ENCODE results near the gene IPO4.

DNA sequence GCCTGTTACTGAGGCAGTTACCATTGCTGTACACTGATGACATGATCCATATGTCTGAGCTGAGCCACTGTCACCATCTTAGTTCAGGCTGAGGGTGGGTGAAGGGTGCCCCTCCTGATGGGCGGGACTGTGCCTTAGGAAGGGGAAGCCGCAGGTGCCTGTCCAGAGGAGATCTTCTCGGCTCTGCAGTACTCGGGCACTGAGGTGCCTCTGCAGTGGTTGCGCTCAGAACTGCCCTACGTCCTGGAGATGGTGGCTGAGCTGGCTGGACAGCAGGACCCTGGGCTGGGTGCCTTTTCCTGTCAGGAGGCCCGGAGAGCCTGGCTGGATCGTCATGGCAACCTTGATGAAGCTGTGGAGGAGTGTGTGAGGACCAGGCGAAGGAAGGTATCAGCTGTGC, 37.6 kb downstream of the IPO4 start:
- TF ChIP-seq, protein P1, sequence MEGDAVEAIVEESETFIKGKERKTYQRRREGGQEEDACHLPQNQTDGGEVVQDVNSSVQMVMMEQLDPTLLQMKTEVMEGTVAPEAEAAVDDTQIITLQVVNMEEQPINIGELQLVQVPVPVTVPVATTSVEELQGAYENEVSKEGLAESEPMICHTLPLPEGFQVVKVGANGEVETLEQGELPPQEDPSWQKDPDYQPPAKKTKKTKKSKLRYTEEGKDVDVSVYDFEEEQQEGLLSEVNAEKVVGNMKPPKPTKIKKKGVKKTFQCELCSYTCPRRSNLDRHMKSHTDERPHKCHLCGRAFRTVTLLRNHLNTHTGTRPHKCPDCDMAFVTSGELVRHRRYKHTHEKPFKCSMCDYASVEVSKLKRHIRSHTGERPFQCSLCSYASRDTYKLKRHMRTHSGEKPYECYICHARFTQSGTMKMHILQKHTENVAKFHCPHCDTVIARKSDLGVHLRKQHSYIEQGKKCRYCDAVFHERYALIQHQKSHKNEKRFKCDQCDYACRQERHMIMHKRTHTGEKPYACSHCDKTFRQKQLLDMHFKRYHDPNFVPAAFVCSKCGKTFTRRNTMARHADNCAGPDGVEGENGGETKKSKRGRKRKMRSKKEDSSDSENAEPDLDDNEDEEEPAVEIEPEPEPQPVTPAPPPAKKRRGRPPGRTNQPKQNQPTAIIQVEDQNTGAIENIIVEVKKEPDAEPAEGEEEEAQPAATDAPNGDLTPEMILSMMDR (IDR thresholded peaks at IDR 0.05; ENCODE audit: low read depth, low read length, poor library complexity, severe bottlenecking) = no peak
- TF ChIP-seq EZH2phosphoT487 (IDR thresholded peaks at IDR 0.05; ENCODE audit: borderline replicate concordance, low read length) = no peak

Data from DOHH2 (cell line).